Smooth muscle cell of the brain vasculature (primary cell): Measurements from ENCODE around the gene GLCCI1.

Experiments used
- DNase-seq: peaks from one replicate; pipeline ENCODE4 v3.0.0-alpha.2; 2012; ENCODE audit warnings: low read depth, low spot score

The GLCCI1 gene

DNA sequence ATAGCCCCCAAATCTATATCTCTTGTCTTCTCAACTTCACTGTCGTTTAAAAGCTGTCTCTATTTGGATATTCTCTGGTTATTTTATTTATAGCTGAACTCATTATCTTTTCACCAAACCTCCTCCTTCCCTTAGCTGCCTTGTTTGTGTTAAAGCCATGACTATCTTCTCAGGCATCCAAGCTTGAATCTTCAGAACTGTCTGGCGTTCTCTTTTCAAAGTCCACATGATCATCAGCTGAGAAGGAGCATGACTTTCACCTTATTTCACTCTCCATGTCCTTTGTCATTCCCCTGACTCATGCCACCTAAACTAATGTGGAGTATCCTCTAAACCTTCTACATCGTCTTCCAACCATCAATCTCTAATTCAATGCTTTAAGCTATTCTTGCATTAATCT is 5.7 kb upstream of the GLCCI1 start:
- DNase-seq: no peak

DNA sequence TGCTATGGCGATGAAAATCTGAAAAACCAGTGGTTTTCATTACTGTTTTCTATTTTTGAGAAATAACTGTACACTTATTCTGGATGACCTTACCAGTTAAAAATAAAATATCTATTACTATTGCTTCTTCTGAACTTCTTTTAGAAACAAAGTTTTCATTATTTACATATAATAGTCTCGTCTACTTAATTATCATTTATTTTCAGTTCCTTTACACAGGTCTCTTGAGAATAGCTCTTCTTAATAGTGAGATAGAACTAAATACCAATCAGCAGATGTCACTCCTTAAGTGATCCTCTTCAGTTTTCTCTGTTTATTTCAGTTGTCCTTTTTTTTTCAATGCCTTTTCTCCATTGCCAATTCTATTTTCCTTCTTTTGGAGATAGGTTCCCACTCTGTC is 4.3 kb upstream of the GLCCI1 start:
- DNase-seq: no peak

DNA sequence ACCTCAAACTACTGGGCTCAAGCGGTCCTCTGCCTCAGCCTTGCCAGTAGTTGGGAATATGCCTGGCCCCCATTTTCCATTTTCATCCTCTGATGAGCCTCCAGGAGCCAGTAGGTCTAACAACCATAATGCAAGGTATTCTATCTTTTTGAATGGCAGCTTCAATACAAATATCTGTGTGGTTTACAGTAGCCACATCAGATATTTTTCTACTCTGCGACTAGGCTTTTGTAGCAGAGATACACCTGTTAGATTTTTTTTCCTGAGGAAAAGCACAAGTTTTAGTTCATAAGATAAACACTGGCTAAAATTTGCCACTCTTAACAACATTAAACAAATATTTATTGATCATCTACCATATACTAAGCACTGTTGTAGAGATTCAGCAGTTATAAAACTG is 3.9 kb upstream of the GLCCI1 start:
- DNase-seq: no peak

DNA sequence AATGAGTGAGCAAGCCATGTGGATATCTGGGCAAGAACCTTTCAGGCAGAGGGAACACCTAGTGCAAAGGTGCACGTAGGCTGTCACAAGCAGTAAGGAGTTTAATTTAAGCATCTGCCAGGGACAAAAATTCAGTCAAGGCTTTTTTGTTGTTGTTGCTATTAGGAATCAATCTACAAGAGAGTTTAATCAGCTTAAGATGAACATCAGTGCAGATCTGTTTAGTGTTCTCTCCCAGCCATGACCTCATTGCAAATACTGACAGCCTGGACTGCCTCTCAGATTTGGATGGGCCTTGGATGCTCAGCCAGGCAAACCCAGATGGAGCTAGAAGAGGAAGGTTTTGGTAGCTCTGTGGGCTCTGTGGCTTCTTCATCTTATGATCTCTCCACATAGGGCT is 3.3 kb upstream of the GLCCI1 start:
- no peak for DNase-seq

DNA sequence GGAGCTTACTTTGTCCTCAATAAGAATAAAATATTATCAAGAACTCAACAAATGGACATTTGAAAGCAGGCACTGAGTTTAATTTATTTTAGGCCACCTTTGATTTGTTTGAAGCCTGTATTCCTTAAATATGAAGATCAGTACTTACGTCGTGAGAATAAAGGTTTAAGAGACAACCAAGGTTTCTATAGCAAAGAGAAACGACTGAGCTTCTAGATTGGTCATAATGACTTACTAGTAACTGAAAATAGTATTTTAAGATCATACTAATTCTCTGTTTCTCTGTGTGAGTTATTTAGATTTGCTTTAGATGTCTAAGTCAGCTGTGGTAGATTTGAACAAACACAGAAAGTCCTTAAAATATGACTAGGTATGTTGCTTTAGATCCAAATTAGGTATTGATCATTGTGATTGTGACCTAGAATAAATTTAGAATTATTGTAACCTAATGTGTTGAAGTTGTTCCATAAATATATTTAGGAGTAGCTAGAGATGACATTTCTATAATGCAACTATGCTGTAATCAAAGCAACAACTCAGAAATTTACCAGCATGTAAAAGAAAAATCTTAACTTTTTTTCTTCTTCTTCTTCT is 2.4 kb upstream of the GLCCI1 start:
- DNase-seq: no peak

DNA sequence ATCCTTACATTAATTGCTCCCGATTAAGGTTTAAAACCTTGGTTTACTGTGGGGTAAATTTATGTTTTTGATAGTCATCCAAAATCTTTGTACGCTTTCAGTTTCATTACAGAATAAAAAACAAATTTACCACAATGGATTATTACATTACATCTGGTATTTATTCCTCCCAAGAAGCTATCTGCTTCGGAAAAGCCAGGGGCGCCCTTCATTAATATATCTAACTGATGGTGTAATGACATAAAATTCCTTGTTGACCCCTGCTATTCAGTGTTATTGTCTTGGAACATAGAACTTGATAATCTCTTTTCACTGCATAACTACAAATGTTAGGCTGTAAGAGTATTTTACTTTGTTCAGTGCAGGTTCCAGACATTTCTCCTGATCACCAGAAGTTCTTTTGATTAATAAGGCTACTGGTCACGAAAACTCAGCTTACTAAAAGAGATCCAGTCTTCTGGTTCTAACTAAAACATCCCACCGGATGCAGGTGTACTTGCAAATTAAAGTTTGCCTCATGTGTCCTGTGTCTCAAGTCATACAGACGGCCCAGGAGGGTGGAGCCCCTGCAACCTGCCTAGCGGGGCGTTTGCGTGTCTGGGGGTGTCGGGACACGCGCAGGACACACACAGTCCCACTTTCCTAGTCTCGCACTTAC is 581 bp upstream of the GLCCI1 start:
- no peak for DNase-seq

DNA sequence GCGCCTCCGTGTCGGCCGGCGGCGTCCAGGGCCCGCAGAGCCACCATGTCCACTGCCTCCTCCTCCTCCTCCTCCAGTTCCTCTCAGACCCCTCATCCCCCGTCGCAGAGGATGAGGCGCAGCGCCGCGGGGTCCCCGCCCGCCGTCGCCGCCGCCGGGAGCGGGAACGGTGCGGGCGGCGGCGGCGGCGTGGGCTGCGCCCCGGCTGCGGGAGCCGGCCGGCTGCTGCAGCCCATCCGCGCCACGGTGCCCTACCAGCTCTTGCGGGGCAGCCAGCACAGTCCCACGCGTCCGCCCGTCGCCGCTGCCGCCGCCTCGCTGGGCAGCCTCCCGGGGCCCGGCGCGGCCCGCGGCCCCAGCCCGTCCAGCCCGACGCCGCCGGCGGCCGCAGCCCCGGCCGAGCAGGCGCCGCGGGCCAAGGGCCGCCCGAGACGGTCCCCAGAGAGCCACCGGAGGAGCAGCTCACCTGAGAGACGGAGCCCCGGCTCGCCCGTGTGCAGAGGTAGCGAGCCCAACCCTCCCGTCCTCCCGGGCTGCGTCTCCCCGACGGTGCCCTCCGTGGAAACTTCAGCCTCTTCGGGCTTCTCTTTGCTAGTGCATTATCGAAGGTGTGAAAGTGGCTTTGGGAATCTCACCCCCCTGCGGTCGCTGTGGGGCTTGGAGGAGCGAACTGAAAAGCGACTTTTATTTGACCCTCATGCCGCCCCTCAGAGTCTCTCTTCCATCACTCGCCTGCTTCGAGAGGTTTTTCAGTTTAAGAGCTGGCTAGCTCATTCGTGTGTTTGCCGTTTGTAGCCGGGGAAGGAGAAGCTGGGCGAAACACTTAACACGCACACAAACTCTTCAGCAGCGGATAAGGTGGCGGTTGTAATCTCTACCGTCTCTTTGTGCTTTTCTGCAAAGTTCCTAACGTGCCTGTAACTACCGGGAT is 975 bp downstream of the GLCCI1 start:
- DNase-seq: no peak

DNA sequence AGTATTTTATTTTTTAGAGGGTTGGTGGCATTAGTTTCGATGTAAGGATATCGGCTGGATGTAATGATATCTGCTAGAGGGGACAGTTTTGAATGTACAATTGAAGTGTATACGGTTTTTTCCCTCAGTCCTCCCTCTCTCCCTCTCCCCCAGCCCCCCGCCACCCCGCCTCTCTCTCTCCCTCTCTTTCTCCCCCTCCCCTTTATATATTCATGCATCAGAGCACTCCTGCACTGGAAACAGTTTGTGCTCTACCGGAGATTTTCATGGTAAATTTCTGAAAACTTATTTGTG is 1.6 kb downstream of the GLCCI1 start:
- DNase-seq: no peak

DNA sequence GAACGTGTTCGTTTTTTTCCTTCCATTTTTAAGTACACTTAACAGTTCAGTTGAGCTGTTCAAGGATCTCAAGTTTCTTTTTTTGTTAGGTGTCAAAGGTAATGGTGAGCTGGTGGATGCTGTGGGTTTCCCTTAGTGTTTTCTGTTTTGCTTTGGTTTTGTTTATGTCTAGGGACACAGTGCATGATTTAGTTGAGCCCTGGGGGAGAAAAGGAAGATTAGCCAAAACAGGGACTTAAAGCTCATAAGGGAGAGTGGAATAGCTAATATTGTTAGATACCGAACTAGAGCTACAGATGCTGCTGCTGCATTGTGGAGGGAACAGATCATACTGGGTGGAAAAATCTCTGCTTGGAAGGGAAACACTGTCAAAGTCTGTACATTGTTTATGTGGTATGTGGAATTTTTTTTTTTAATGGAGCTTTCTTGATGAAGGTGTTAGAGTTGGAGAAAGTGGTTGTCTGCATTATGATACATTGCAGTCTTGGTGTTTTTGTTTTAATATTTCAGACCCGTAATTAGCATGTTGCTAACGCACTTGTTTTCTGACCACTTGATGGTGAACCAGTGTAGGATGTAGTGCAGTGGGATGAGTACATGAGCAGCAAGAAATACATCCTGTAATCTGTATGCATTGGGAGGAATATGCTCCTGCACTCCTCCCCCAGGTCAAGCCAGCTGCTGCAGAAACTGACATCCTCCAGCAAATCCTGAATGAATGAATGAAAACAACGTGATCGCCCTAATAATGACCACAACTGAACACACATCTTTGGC is 2.1 kb downstream of the GLCCI1 start:
- DNase-seq: no peak

DNA sequence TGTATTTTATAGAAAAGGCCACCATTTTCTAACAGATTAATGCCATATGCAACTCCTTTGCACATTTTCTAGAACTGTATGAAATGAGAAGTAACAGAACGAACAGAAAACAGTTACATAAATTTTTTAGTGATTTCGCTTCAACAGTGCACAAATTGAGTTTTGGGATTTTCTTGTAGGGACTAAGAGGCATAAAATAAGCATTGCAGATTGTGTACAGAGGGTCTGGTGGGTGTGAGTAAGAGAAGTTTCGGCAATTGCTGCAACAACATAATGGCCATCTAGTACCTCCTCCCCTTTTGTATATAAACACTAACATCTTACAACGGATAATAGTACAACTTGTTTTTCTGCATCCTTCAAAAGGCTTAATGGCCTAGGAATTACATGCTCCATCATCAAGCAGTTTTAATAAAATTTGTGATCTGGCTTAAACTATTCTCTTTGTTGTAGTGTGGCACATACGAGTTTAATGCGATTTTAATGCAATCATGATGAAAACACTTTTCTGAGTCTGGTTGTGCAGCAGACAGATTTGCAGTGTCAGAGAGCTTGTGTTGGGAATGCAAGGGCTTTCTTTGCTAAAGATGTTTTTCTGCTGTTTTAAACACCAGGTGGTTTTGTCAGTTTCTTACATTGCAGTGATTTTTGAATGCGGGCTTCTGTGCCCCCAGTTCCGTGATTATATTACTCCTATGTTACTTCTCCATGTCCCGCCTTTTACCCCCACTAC is 2.9 kb downstream of the GLCCI1 start:
- DNase-seq: no peak

DNA sequence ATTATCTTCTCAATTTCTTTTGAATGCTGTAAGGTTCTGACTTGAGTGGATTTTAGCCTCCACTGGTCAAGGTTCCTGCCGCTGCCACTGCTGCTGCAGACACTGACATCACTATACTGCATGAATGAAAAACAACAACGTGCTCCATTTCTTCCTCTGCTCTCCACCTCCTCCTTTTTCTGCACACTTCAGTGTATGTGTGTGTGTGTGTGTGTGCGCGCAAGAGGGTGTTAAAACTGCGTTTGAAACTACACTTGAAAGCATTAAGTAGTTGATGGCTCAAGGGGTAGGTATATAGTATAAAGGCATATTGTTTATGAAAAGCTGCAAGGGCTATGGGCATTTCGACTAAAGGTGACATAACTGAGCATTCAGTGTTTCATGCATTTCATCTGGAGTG is 3.5 kb downstream of the GLCCI1 start:
- no peak for DNase-seq

DNA sequence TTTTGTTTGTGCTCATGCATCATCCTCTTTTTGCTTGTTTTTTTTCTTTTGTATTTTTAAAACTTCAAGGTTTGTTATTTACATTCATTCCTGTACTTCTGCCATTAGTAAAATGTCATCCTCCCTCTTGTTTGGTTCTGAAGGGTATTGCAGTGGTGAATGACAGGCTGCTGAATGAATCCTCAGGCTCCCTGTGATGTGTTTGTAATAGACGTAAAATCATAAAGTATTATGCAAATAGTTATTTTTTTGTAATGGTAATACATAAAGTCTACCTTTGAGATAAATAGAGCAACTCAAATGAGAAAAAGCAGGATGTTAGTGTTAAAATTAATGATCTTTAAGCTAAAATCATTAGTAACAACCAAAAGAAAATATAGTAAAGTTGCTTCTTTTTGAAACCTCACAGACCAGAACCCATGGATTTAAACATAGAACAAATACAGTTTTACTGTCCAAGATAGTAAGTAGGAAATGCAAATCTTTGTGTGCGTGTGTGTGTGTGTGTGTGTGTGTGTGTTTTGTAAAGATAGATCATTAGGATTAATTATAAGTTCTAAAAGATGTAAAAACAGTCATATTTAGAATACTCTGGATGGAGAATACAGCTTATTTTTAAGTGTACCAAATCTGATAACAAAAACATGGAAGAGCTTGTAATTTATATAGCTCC is 4.5 kb downstream of the GLCCI1 start:
- no peak for DNase-seq

DNA sequence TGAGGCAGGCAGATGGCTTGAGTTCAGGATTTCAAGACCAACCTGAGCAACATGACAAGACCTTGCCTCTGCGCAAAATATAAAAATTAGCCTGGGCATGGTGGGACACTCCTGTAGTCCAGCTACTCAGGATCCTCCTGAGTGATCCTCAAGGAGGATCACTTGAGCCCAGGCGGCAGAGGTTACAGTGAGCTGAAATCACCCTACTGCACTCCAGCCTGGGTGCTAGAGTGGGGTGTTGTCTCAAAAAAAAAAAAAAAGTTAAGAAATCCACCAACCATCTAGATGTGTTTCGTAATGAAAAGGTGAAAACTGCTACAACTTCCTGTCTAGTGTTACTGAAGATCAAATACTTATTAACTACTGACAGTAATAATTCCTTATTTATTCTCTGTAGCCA is 8.1 kb downstream of the GLCCI1 start:
- DNase-seq: no peak

DNA sequence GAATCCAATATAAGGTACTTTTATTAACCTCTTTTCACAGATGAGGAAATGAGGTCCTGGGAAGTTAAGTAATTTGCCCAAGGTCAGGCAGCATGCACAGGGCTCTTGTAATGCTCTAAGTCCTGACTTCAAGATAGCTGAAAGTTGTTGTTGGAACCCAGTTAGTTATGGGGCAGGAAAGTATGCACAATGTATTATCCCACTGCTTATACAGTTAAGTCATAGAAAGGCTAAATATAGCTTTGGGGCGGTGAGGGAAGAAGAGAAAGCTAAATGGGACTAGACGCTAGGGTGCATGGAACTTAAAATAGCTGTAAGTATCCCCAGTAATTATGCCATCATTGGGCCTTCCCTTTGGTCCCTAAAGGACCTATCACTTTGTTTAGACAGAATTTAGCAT is 9.2 kb downstream of the GLCCI1 start:
- no peak for DNase-seq

DNA sequence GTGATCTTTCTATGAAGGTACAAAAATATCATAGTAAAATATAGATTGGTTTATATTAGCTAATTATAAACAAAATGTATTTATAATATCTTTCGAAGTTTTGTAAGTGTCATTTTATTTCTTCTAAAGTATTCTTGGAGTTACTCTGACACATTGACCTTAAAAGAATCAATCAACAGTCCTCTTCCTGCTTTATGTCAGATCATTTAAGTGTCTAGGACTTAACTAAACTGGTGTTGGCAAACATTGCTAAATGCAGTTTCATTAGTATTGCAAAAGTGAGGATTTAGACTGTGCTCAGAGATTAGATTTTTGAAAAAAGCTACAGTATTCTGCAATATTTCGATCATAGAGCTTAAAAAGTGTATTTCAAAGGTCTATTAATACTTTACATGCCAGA is 10.3 kb downstream of the GLCCI1 start:
- DNase-seq: no peak

DNA sequence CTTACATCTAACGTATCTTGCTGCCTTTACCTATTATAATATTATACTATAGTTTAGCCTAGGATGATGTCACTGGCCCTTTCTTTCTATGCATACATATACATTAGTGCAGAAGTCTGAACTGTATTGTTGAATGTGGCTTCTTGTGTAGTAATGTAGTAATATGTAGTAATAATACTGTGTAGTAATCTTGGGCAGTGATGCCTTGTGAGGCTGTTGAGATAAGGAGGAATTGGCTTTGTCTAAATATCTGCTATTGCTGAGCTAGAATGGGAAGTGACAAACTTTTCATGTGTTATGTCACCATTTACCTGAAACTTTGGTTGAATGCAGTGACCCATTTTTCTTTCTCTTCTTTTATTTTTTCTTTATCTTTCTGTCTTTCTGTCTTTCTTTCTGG is 11.0 kb downstream of the GLCCI1 start:
- DNase-seq: no peak

DNA sequence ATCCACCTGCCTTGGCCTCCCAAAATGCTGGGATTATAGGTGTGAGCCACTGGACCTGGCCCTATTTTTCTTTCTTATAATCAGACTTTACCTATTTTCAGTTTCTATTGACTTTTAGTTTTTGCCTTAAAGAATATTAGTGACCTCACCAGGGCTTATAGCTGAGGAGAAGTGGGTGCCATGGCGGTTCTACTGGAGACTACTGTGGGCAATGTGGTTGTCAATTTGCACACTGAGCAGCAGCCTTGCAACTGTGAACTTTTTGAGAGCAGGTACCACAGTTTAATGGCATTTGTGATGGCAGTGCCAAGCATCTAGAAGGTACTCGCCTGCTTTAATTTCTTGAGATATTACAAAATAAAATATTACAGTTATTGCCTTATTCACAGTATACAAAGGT is 11.5 kb downstream of the GLCCI1 start:
- DNase-seq: no peak

DNA sequence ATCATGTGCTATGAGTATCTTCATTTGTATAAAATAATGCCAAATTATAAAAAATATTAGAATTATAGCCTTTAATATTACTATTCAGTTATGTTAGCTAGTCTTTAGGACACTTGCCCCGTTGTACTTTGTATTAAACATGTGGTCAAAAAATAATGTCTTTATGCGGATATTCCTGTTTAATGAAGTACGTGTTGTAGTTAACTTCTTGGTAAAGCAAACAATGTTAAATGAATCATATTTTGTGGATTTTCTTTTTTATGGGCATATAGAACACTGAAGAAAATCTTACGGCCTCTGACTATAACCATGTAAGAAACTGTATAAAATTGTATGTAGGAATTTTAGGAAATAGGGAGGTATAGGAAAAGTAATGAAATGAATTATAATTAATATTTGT is 14.3 kb downstream of the GLCCI1 start:
- DNase-seq: no peak

DNA sequence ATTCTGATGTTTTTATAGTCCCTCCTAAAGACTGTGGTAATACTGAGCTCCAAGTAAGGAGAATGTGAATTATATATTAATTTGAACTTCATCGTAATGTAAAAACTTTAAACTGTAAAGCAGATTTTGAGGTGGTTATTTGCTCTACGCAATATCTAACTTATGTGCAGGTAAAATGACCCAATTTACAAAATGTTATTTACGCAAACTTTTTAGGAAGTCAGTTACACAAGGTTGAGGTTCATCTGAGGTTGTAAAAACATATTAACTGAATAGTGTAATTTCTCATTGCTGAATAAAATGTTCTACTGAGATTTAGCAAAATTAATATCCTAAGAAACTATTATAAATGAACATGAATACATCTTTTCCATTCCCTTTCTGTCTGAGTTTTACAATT is 15.8 kb downstream of the GLCCI1 start:
- no peak for DNase-seq

DNA sequence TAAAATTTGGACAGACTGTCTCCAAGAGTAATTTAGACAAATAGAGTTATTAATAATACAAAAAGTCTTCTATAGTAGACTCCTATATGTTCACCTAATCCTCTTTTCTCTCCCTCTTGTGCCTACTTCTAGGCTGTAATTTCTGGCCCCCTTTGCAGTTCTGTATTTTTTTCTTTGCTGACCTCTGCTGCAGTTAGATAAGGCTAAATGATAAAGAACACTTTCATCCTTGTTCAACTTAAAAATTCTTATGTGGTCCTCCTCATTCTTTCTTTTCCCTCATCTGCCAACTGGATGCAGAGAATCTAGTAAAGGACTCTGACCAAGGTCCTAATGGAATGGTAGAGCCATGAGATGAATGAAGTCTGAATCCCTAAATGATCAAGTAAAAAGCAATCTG is 20.1 kb downstream of the GLCCI1 start:
- no peak for DNase-seq

DNA sequence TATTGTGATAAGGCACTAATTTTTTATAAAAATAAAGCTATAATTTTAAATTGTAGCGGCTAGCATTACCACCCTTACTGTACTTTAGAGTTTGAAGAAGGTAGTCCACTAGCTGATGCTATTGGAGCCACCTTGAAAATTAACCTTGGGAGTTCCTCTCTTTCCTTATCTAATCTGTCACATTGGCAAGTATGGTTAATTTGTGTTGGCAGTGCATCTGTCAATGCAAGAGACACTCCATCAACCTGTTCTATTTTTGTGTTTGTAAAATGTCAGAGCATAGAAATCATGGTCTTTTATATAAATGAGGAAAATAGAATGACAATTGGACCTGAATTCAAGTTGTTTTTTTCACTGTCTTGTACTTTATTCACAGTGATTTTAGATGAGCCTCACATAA is 20.5 kb downstream of the GLCCI1 start:
- no peak for DNase-seq
